Bronchial epithelial cell (primary cell): Measurements from ENCODE around the gene CLASP1. TPM values are rescaled to one million over a fixed set of nuclear protein-coding genes. Genes with fewer than 3 reads are reported as not detected.

Source experiments
- DNase-seq: peaks from one replicate; pipeline ENCODE4 v3.0.0-alpha.2; 2010; ENCODE audit warnings: low read depth
- FAIRE-seq: peaks from 2 replicates; lab custom pipeline; 2011; peaks lifted over from hg19 to GRCh38; lab: Jason Lieb, UNC
- H3K27me3 ChIP-seq: 2 replicates; pipeline ENCODE4 v1.5.1; 2011; ENCODE audit warnings: low read length; ENCODE audit not compliant: control insufficient read depth, insufficient read depth
- H3K36me3 ChIP-seq: 2 replicates; pipeline ENCODE4 v1.5.1; 2011; ENCODE audit warnings: low read length; ENCODE audit not compliant: control insufficient read depth, insufficient read depth
- H3K4me3 ChIP-seq: 2 replicates; pipeline ENCODE4 v1.5.1; 2011; ENCODE audit warnings: mild to moderate bottlenecking, low read depth, low read length, control low read depth
- total RNA-seq: library from RNA; depleted of rRNA; stranded (reverse); fragments of >200 nt; gene quantifications from 2 replicates; pipeline ENCODE4 v1.2.1, GENCODE V29; 2014
- TF ChIP-seq, protein P1 (sequence below): IDR thresholded peaks from 2 replicates; pipeline ENCODE4 v1.5.1; 2011; ENCODE audit warnings: mild to moderate bottlenecking, moderate library complexity, low read length, control low read depth, inconsistent platforms; ENCODE audit not compliant: insufficient read depth, severe bottlenecking

The CLASP1 gene
- total RNA-seq, 1 donor from 2014 or later, result 56.9 TPM

DNA sequence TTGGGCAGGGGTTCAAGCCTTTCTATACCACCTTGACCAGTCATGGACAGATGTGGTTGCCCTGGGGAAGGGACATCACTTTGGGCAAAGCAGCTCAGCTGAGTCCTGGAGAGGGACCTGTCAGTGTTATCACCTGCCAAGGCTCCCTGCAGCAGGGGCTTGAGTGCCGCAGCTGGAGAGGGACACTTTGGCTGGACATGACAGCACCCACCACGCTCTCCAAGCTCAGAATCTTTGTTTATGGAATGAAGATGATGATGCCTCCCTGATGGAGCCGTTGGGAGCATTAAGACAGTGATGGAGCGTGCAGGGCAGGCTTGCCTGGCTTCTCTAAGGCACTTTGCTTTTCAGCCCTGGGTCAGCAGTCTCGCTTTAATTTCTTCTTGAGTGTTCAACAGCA lies 360.0 kb downstream of the CLASP1 start:
- Histone ChIP-seq H3K36me3 (no peaks in the 10 kb centered on the region), H3K27me3 (no peaks in the 10 kb centered on the region), H3K4me3 (no peak overlapping the region)
- no peak for DNase-seq
- TF ChIP-seq, protein P1, sequence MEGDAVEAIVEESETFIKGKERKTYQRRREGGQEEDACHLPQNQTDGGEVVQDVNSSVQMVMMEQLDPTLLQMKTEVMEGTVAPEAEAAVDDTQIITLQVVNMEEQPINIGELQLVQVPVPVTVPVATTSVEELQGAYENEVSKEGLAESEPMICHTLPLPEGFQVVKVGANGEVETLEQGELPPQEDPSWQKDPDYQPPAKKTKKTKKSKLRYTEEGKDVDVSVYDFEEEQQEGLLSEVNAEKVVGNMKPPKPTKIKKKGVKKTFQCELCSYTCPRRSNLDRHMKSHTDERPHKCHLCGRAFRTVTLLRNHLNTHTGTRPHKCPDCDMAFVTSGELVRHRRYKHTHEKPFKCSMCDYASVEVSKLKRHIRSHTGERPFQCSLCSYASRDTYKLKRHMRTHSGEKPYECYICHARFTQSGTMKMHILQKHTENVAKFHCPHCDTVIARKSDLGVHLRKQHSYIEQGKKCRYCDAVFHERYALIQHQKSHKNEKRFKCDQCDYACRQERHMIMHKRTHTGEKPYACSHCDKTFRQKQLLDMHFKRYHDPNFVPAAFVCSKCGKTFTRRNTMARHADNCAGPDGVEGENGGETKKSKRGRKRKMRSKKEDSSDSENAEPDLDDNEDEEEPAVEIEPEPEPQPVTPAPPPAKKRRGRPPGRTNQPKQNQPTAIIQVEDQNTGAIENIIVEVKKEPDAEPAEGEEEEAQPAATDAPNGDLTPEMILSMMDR, result no peak
- peak; percentile 72 for FAIRE-seq

DNA sequence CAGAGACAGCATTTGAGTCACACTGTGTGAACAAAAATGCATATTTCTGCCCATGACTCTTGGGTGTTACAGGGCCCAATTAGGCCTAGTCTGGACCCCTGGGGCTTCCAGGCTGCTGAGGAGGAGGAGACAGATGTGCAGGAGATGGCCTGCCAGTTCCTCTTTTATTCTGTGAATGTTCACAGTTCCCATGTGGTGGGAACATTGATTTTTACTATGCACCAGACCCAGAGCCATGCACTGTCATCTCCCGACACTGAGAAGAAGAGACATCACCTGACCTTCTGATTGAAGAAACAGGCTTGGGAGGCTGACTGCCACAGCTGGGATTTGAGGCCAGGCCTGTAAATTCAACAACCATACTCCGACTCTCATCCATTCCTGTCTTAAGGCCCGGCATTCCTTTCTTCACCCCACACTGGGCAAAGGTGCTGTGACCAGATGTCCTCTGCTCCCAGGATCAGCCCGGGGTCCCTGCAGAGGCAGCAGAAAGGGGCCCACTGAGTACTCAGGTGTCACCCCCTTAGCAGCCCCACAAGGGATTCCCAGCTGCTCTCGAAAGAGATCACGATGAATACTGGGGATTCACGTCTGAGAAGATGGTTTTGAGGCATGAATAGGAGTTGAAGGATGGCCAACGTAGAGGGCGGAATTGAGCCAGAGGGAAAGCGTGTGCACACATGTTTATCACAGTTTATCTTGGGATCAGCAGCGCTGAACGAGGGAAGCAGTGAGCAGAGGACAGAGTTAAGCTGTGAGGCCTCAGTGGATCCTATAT lies 360.6 kb downstream of the CLASP1 start:
- Histone ChIP-seq H3K4me3 (no peak overlapping the region), H3K36me3 (no peaks in the 10 kb centered on the region), H3K27me3 (no peaks in the 10 kb centered on the region)
- DNase-seq, result no peak
- no peak for FAIRE-seq
- TF ChIP-seq, protein P1, result no peak

DNA sequence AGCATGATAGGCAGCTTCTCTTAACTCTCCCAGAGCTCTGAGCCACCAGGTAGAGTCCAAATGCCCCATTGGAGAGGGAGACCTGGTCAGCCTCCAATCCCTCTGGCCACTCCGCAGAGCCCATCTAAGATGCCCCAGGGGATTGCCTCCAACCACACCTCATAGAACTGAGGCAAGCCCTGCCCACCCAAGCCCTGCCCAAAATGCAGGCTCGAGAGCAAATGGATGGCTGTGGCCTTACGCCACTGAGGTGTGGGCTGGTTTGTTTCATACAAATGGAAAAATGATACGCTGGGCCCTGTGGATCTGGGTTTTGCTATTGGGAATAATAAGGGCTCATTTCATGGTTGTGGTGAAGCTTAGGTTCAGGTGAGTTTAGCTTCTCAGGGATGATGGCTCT lies 361.3 kb downstream of the CLASP1 start:
- H3K36me3 ChIP-seq, result no peaks in the 10 kb centered on the region
- H3K4me3 ChIP-seq, result no peak overlapping the region
- no peaks in the 10 kb centered on the region for H3K27me3 ChIP-seq
- TF ChIP-seq, protein P1, result no peak
- DNase-seq (no peak), FAIRE-seq (no peak)

Other genes with a start within 250 kb of the CLASP1 start
- gene RNU4ATAC, start 118.6 kb downstream of the CLASP1 start, total RNA-seq, result under 0.01 TPM in 2 replicates
- gene NIFK, start 87.4 kb upstream of the CLASP1 start, total RNA-seq, result 65.0 and 66.6 TPM in 2 replicates
- 46.1 and 49.5 TPM in 2 replicates for gene TSN, start 106.2 kb upstream of the CLASP1 start, total RNA-seq